T follicular helper cell (primary cell): ENCODE data around the gene SATB2.

Source experiments
- DNase-seq: peaks from one replicate; pipeline ENCODE4 v3.0.0-alpha.2; 2020; ENCODE audit warnings: low read depth
- total RNA-seq, 2 experiments: gene quantifications; one replicate each; lab custom pipeline; 2026; lab: John Stamatoyannopoulos, UW

The SATB2 gene
- 0.04 to 0.12 reads per million in 2 experiments for total RNA-seq

DNA sequence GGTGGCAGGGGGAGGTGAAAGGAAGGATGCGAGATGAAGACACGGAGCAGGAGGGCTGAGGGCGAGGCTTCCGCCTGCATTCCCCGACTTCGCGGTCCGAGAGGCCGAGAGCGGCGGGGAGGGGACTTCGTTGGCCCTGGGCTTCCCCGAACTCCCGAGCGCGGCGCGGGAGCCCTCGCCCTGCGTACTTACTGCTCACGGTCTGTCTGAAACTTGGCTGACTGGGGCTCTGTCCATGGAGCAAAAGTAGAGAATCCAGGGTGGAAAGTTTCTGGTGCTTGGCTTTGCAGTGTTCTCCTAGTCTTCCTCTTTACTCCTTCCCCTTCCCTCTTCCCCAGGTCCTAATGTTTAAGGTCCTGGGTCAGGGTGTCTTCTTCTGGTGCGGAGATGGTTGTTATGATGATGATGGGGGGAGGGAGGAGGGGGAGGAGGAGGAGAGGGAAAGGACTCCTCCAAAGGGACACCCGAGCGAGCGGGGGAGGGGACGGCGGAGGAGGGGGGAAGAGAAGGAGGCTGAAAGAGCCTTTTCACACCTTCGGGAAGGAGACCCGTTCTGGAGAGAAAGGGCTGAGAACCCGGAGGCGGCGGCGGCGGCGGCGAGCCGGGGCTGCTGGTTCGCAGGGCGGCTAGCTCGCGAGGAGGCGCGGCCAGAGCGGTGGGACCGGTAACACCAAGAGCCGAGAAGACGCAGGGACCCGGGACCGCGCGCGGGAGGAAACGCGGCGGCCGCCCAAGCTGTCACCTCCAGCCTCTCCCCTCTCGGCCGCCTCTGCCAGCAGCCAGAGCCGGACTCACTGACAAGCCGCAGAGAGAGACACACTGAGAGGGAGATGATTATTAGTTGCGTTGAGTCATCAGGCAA lies at the start of gene SATB2:
SATB2 (minus strand) TSS at position 793 of the 862 bp plus-strand sequence. CDS start 1,902 bp downstream, outside the sequence.
- no peak for DNase-seq

GRCh38 chr2:199505755-199506403 lies 48.1 kb upstream of the SATB2 start:
- DNase-seq: no peak

GRCh38 chr2:199503148-199503547 lies 45.4 kb upstream of the SATB2 start:
- DNase-seq: no peak

- no peak for DNase-seq
Measured at GRCh38 chr2:199499005-199499404, 41.3 kb upstream of the SATB2 start.

- no peak for DNase-seq
Measured at GRCh38 chr2:199495147-199495546, 37.4 kb upstream of the SATB2 start.

DNA sequence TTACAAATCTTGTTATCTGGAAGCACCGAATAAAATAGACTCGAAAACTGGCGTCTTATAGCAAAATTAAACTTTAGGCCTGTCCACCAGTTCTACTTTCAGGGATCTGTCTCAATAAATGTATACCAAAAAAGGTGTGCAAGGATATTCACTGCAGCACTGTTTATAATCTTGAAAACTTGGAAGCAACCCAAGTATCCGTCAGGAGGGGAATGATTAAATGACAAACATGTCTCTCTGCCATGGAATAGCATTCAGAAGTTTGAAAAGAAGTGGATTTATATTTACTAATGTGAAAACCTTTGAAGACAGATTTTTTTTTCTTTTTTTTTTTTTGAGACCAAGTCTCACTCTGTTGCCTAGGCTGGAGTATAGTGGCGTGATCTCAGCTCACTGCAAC lies 32.3 kb upstream of the SATB2 start:
- no peak for DNase-seq

DNA sequence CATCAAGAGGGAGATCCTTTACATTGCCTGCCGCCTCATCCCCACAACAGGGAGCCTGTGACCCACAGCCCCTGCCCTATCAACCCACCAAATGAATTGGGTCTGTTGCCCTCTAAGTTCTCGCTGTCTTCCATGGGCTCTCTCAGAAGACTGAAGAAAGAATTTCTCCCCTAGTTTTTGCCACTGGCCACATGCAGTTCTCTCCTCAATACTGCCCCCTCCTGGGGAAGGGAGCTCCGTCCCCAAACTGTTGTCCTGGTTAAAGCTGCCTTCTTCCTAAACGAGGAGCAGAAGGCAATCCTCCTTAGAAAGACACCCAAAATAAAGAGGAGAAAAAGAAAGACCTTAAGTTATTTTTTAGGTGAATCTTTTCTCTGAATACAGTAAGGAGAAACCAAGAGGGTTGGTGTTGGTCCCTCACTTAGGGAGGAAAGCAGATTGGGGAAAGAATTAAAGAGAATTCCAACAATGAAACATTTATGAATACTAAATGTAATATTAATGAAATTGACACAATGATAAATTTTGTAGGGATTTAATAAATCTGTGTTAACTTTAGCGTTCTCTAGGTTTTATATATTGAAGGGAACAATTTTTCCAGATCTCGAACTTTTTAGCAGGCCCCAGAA lies 31.1 kb upstream of the SATB2 start:
- DNase-seq: peak; percentile 18

- DNase-seq: no peak
Measured at GRCh38 chr2:199485732-199486335, 28.1 kb upstream of the SATB2 start.

GRCh38 chr2:199484927-199485326 lies 27.2 kb upstream of the SATB2 start:
- no peak for DNase-seq

DNA sequence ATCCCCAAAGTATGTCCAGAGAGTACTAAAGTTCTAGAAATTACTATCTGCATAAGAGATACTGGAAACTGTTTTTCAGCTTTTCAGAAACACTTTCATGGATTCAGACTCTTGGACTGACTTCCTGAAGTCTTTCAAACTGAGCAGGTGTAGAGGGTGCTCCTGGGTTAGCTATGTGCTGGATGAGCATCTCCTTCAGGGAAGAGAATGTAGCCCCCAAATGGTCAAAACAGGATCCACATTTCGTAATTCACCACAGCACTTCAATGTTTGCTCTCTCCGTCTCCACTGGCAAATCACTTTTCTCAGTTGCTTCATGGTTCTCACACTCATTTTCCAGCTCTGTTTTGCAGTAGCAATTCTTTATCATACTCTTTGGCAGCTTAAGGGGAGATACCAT lies 23.2 kb upstream of the SATB2 start:
- no peak for DNase-seq

DNA sequence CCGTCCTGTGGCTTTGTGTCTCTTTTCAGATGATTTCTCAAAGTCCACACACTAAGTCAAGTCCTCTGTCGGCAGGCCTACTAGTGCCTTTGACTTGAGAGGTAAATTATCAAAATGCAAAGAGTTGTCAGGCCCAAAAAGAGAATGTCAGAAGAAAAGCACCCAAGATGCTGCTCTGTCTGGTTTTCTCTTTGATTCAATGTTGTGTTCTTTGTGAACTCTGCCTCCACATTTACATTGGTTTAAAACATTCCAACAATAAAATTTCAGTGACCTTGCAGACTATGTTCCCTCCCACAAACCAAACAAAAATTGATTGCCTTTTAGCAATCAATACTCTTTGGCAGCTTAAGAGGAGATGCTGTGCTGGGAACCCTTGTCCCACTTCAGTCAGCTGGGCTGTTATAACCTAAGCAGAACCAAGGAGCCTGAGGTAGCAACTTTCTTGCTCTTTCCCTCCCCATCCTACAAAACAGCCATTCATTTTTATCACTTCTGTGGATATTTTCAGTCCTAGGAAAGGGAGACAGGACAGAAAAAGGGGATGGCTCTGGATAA lies 19.6 kb upstream of the SATB2 start:
- DNase-seq: no peak

DNA sequence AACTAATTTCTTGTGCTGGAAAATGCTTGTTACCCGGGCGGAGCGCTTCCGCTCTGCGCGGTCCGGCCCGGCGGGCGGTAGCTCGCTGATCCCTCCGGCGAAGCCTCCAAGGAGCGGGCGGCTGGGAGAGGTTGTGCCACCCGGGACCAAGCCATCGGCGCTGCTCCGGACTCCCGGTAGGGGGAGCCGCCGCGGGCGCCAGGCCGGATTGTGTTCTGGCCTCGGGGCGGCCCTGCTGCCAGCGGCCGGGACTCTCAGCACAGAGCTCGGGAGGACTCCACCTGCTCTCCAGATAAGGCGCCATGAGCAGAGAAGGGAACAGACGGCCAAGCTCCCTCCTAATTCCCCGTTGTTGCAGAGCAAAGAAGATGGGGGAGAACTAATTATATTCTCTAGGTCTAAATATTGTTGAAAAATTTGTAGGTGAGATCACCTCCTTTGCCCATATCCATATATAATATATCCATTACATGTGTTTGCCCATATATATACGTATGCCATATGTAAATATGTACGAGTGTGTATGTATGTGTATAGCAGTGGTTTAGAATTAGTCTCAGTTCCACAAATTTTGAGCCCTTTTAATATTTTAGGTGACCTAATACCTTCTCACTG lies 13.8 kb upstream of the SATB2 start:
- no peak for DNase-seq

DNA sequence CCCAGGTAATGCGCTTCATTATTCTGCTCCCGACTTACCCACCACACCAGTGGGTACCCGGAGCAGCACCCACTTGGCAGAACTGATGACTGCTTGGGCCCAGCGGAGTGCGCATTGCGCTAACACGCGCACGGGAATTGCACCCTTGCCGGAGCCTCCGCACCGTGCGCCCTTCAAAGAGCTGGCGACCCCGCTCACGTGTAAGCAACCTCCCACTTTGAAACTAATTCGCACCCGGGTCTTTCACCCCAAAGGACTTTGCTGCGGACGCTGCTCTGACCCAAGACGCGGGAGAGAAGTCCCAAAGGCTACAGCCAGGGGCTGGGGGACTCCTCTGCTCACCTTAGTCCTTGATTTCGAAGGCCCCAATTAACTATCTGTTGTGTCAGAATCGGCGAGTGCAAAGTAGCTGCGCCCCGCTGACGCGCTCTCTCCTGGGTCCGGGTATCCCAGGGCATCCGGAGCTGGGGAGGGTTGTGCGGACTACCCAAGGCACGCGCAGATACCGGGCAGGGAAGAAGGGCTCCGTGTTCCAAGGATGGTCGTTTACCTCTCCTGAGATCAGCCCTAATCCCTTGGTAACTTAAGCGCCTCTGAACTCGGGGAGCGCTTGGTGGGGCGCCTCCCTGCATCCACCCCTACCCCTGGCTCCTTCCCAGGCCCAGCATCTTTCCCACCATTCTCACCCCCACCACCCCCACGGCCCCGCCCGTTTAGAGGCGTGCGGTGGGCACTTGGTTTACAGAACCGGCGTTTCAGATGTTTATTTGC lies 13.1 kb upstream of the SATB2 start:
- DNase-seq: no peak

DNA sequence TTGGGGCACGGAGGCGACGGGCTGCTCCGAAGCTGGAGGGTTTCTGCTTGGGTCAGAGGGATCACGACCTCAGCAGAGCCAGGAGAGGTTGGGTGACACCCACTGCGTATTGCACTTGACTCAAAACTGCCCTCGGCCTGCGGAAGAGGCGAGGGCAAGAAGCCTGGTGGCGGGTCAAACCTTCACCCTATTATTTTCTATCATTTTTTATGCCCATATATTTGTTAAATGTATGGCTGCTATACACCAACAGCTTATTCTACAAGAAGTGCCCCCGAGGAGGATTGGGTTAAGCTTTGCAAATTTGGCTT lies 12.6 kb upstream of the SATB2 start:
- no peak for DNase-seq

GRCh38 chr2:199469514-199470360 lies 12.0 kb upstream of the SATB2 start:
- DNase-seq: no peak

GRCh38 chr2:199468561-199469513 lies 11.1 kb upstream of the SATB2 start:
- no peak for DNase-seq

DNA sequence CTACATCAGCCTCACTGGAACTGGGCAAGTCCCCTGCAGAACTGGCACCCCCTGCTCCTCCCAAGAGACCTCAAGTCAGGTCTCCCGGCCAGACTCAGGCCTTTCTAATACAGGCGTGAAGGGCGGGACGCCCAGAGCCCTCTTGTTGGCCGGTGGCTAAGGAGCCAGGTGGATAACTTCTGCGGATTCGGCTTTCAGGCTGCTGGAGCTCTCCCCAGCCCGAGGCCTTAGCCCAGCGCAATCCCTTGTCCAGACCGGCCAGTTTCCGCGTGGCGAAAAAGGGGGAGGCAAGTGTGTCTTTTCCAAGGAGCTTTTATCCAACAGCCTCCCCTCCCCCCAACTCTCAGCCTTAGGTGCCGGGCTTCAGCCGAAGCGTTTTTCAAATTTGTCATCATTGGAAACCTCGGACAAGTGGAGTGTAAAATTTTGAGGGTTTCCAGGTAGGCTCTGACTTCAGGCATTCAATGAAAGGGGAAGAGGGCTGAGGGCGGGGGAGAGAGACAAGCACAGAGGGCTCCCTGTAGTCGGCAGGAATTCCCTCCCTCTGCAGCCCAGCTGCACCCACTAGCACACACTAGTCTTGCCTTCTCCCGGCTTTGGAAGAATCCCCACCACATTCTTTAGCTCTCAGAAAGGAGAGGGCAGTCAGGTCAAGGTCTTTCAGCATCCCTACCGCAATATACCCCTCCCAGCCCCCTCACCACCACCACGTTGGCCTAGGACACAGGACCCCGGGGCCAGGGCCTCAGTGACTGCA lies 9.5 kb upstream of the SATB2 start:
- no peak for DNase-seq

GRCh38 chr2:199466692-199467065 lies 8.9 kb upstream of the SATB2 start:
- no peak for DNase-seq
